Prostate gland (tissue), 2 donors: ENCODE measurements around the gene MSMO1. TPM values are rescaled to one million over a fixed set of nuclear protein-coding genes. Genes with fewer than 3 reads are reported as not detected.

Source experiments
- DNase-seq: peaks from one replicate; pipeline ENCODE4 v3.0.0-alpha.2; 2019; ENCODE audit warnings: low spot score
- H3K27ac ChIP-seq, 2 donors: fragments of 200-600 bp; sonication (generic); 2 replicates each; pipeline ENCODE4 v1.5.1; 2017 to 2019
- H3K27me3 ChIP-seq: fragments of 200-600 bp; sonication (generic); replicated peaks from 2 replicates; pipeline ENCODE4 v1.5.1; 2019; ENCODE audit not compliant: insufficient read depth
- H3K36me3 ChIP-seq, 2 donors: fragments of 200-600 bp; sonication (generic); 1 replicate in 1 of 2; 2 replicates in 1 of 2; pipeline versions ENCODE4 v1.5.1 to v1.8.1; 2017 to 2019
- H3K4me1 ChIP-seq: fragments of 200-600 bp; sonication (generic); replicated peaks from 2 replicates; pipeline ENCODE4 v1.5.1; 2019
- H3K4me3 ChIP-seq, 2 donors: fragments of 200-600 bp; sonication (generic); 2 replicates each; pipeline ENCODE4 v1.5.1; 2017 to 2019
- H3K9me3 ChIP-seq: fragments of 200-600 bp; sonication (generic); 2 replicates; pipeline ENCODE4 v1.5.1; 2017
- CTCF ChIP-seq, 4 experiments: fragments of 200-600 bp in 2 of 4; fragments of 450-650 bp in 2 of 4; sonication (generic) in 2 of 4; IDR thresholded peaks; 1 replicate in 3 of 4; 2 replicates in 1 of 4; pipeline ENCODE4 v1.5.1; 2016 to 2019; ENCODE audit warnings: antibody characterized with exemption in 4 of 4, mild to moderate bottlenecking in 2 of 4, moderate library complexity in 2 of 4
- POLR2A ChIP-seq: fragments of 450-650 bp; IDR thresholded peaks from one replicate; pipeline ENCODE4 v1.6.1; 2016; ENCODE audit warnings: antibody characterized with exemption, mild to moderate bottlenecking
- POLR2AphosphoS5 ChIP-seq: sonication (generic); formaldehyde crosslinking; IDR thresholded peaks from one replicate; pipeline ENCODE4 v1.6.1; 2017; ENCODE audit warnings: antibody characterized with exemption
- WGBS: methylation state at CpG from one replicate; pipeline ENCODE4 v1.1.5; 2018; 5-methylcytosine and 5-hydroxymethylcytosine counted together
- intact Hi-C: fragments of 100-400 bp; cut with DNase I; formaldehyde crosslinking; loops from one replicate; pipeline ENCODE4 v1.14.2; 2022
- total RNA-seq, 2 donors: library from RNA; depleted of rRNA; stranded (reverse); fragments of >200 nt; gene quantifications; one replicate each; pipeline ENCODE4 v1.1.0, GENCODE V29; 2016

Gene MSMO1
- total RNA-seq, 2 donors from 2014 or later = 45.0 to 76.9 TPM

DNA sequence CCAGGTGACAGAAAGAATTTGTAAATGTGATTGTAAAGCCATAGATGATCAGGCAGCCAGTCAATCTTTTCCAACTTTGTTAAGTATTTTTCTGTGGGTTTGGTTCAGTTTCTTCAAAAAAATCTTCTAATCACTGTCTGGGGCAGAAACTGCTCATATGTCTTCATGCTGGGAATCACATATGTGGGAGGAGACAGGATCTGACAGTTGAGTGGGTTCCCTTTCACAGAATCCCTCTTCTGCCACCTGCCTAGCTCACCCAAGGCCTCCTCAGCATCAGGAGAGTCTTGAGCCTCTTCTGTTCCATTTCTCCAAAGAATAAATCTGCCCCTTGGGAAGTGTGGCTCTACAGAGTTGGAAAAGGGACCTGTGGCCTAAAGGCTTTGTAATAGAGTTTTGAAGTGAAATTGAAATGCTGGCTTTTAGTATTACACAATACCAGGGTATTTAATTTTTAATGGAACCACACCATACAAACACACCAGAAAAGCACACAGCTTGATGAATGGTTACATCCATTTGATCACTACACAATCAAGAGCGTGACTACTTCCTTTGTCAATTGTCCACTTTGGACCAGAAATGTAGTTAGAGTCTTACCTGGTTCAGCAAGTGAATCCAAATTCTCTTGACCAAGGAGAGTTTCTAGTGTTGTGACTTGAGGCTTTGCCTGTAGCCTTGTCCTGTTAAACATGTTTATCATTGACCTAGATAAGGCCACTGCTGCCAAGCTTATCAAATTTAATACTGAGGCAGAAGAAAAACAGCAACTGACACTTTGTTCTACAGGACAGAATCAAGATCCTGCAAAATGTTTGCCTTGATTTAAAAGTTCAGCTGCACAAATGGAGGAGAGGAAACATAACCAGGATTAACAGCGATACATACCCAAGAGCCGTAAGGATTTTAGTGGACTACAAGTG is 20.4 kb downstream of the MSMO1 start:
- H3K27me3 ChIP-seq = no peaks in the 10 kb centered on the region
- peak overlapping the region in 1 of 2 donors; percentile 58 for H3K27ac ChIP-seq
- no peak for TF ChIP-seq POLR2A
- peak; percentile 58 for TF ChIP-seq POLR2AphosphoS5
- TF ChIP-seq CTCF (IDR thresholded peaks at IDR 0.05) = no peak
- intact Hi-C loops = loop anchor here (5.0 kb wide), 1 partner anchor 216 kb away; no protein-coding TSS in a partner anchor
- WGBS = 55% methylated on average over 3 of the region's 3 CpGs
- no peaks in the 10 kb centered on the region for H3K9me3 ChIP-seq
- H3K4me1 ChIP-seq = no peaks in the 10 kb centered on the region
- H3K4me3 ChIP-seq = no peak overlapping the region
- DNase-seq = no peak
- H3K36me3 ChIP-seq = no peaks in the 10 kb centered on the region

DNA sequence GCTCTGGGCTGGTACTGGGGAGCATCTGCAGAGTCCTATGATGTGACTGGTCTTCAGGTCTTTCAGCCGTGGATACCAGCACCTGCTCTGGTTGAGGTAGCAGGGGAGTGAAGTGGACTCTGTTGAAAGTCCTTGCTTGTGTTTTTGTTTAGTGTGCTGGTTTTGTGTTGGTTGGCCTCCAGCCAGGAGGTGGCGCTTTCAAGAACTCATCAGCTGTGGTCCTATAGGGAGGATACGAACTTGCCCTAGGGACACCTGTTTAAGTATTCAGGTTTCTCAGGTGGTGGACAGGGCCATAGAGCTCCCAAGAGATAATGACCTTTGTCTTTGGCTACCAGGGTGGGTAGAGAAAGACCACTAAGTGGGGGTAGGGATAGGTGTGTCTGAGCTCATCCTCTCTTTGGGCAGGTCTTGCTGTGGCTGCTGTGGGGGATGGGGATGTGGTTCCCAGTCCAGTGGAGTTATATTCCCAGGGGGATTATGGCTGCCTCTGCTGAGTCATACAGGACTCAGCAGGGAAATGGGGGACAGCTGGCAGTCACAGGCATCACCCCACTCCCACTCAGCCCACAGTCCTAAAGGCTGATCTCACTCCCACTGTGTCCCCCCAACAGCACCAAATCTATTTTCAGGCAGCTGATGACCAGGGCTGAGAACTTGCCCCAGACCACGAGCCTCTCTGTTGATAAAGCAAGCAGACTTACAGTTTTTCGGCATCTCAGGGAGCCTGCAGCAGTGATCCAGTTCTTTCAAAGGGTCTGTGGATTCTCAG is 24.1 kb downstream of the MSMO1 start:
- Histone ChIP-seq H3K4me1 (no peaks in the 10 kb centered on the region), H3K36me3 (no peaks in the 10 kb centered on the region), H3K27ac (no peak overlapping the region), H3K4me3 (no peak overlapping the region), H3K27me3 (no peaks in the 10 kb centered on the region), H3K9me3 (no peaks in the 10 kb centered on the region)
- no peak for TF ChIP-seq POLR2AphosphoS5
- no peak for TF ChIP-seq CTCF (IDR thresholded peaks at IDR 0.05)
- TF ChIP-seq POLR2A = no peak
- WGBS = 95% methylated on average over 5 of the region's 5 CpGs
- DNase-seq = no peak
- intact Hi-C loops = no loop called here

GRCh38 chr4:165355900-165356300 is 28.4 kb downstream of the MSMO1 start:
- intact Hi-C loops = no loop called here
- DNase-seq = peak; percentile 51
- Histone ChIP-seq H3K9me3 (no peaks in the 10 kb centered on the region), H3K27ac (no peak overlapping the region), H3K4me3 (no peak overlapping the region), H3K36me3 (no peaks in the 10 kb centered on the region), H3K4me1 (no peaks in the 10 kb centered on the region), H3K27me3 (no peaks in the 10 kb centered on the region)
- WGBS = 9% methylated on average over 2 of the region's 2 CpGs
- TF ChIP-seq POLR2AphosphoS5 = peak; percentile 30
- TF ChIP-seq POLR2A = no peak
- peak in 3 of 4 experiments; percentile 43 to 56 (median 46) for TF ChIP-seq CTCF (IDR thresholded peaks at IDR 0.05)

GRCh38 chr4:165359506-165359905 is 32.0 kb downstream of the MSMO1 start:
- no peaks in the 10 kb centered on the region for H3K36me3 ChIP-seq
- H3K9me3 ChIP-seq = no peaks in the 10 kb centered on the region
- no peaks in the 10 kb centered on the region for H3K4me1 ChIP-seq
- no peak overlapping the region for H3K4me3 ChIP-seq
- H3K27ac ChIP-seq = no peak overlapping the region
- DNase-seq = no peak
- intact Hi-C loops = no loop called here
- TF ChIP-seq CTCF (IDR thresholded peaks at IDR 0.05) (no peak), POLR2AphosphoS5 (no peak), POLR2A (no peak)
- WGBS = 80% methylated on average over 2 of the region's 2 CpGs
- no peaks in the 10 kb centered on the region for H3K27me3 ChIP-seq
